Chondrocyte (in vitro differentiated cells): ENCODE data around the gene PTH. TPM values are rescaled to one million over a fixed set of nuclear protein-coding genes. Genes with fewer than 3 reads are reported as not detected.

ENCODE experiments used
- DNase-seq: peaks from one replicate; pipeline ENCODE4 v3.0.0; 2021; ENCODE audit warnings: mixed read lengths, low spot score
- H3K27ac Mint-ChIP-seq: one replicate; pipeline ENCODE4 v1.8.0; 2021; ENCODE audit warnings: mild to moderate bottlenecking, moderate library complexity, mixed read lengths; ENCODE audit not compliant: unreplicated experiment
- H3K27me3 Mint-ChIP-seq: 2 replicates; pipeline ENCODE4 v1.8.0; 2021; ENCODE audit warnings: low read depth, mixed read lengths
- H3K36me3 Mint-ChIP-seq: 2 replicates; pipeline ENCODE4 v1.8.0; 2021; ENCODE audit warnings: low read depth, mixed read lengths
- H3K4me1 Mint-ChIP-seq: 2 replicates; pipeline ENCODE4 v1.8.0; 2021; ENCODE audit warnings: low read depth, mild to moderate bottlenecking, mixed read lengths
- H3K4me3 Mint-ChIP-seq: one replicate; pipeline ENCODE4 v1.8.0; 2021; ENCODE audit warnings: mild to moderate bottlenecking, moderate library complexity, mixed read lengths; ENCODE audit not compliant: unreplicated experiment
- H3K9me3 Mint-ChIP-seq: 2 replicates; pipeline ENCODE4 v1.8.0; 2021; ENCODE audit warnings: low read depth, mixed read lengths
- CTCF ChIP-seq: fragments of 200-600 bp; sonication (generic); IDR thresholded peaks from 2 replicates; pipeline ENCODE4 v1.5.0; 2021; ENCODE audit warnings: antibody characterized with exemption, mild to moderate bottlenecking, moderate library complexity
- total RNA-seq: library from RNA; stranded (reverse); gene quantifications from 3 replicates; pipeline ENCODE4 v1.2.1, GENCODE V29; 2021

PTH gene
- total RNA-seq, 1 donor from 2014 or later, result not detected

GRCh38 chr11:13503393-13503792, 7.6 kb upstream of the PTH start:
- TF ChIP-seq CTCF, result no peak
- H3K27me3 Mint-ChIP-seq, result peaks cover 28% of the 10 kb centered on the region
- H3K36me3 Mint-ChIP-seq, result no peaks in the 10 kb centered on the region
- H3K4me1 Mint-ChIP-seq, result no peaks in the 10 kb centered on the region
- H3K27ac Mint-ChIP-seq, result no peak overlapping the region
- no peak overlapping the region for H3K4me3 Mint-ChIP-seq
- no peaks in the 10 kb centered on the region for H3K9me3 Mint-ChIP-seq
- DNase-seq, result no peak

GRCh38 chr11:13502492-13502891, 6.7 kb upstream of the PTH start:
- Mint-ChIP-seq H3K9me3 (no peaks in the 10 kb centered on the region), H3K27me3 (peaks cover 33% of the 10 kb centered on the region), H3K4me1 (no peaks in the 10 kb centered on the region), H3K4me3 (no peak overlapping the region), H3K27ac (no peak overlapping the region), H3K36me3 (no peaks in the 10 kb centered on the region)
- no peak for DNase-seq
- no peak for TF ChIP-seq CTCF

- Mint-ChIP-seq H3K4me3 (no peak overlapping the region), H3K27ac (no peak overlapping the region), H3K36me3 (no peaks in the 10 kb centered on the region), H3K4me1 (no peaks in the 10 kb centered on the region), H3K9me3 (no peaks in the 10 kb centered on the region), H3K27me3 (peaks cover 52% of the 10 kb centered on the region)
- no peak for DNase-seq
- no peak for TF ChIP-seq CTCF
Measured at GRCh38 chr11:13494051-13494450, 1.7 kb downstream of the PTH start.

- no peak for DNase-seq
- Mint-ChIP-seq H3K4me3 (no peak overlapping the region), H3K27me3 (peaks cover 35% of the 10 kb centered on the region), H3K4me1 (no peaks in the 10 kb centered on the region), H3K27ac (no peak overlapping the region), H3K9me3 (peaks cover 4% of the 10 kb centered on the region), H3K36me3 (peaks cover 3% of the 10 kb centered on the region)
- no peak for TF ChIP-seq CTCF
Measured at GRCh38 chr11:13487661-13488030, 8.2 kb downstream of the PTH start.

GRCh38 chr11:13486926-13487660, 8.7 kb downstream of the PTH start:
- DNase-seq, result no peak
- peaks cover 5% of the 10 kb centered on the region for H3K9me3 Mint-ChIP-seq
- TF ChIP-seq CTCF, result peak; percentile 41
- H3K36me3 Mint-ChIP-seq, result peaks cover 4% of the 10 kb centered on the region
- H3K4me1 Mint-ChIP-seq, result no peaks in the 10 kb centered on the region
- H3K27me3 Mint-ChIP-seq, result peaks cover 33% of the 10 kb centered on the region
- no peak overlapping the region for H3K4me3 Mint-ChIP-seq
- no peak overlapping the region for H3K27ac Mint-ChIP-seq
